CD8-positive, alpha-beta memory T cell (primary cell): ENCODE measurements around the gene RNPS1. TPM values are rescaled to one million over a fixed set of nuclear protein-coding genes. Genes with fewer than 3 reads are reported as not detected.

ENCODE experiments used
- CTCF ChIA-PET: fragments of 350-600 bp; sonication (Branson Sonifier 250); formaldehyde crosslinking; loops from one replicate; lab custom pipeline; 2021; ENCODE audit warnings: antibody characterized with exemption; lab: Charles Lee
- POLR2A ChIA-PET: fragments of 350-600 bp; sonication (Branson Sonifier 250); formaldehyde crosslinking; loops from one replicate; lab custom pipeline; 2021; ENCODE audit warnings: antibody characterized with exemption; lab: Charles Lee
- DNase-seq, 5 donors: peaks; one replicate each; pipeline versions ENCODE4 v3.0.0 to v3.0.0-alpha.2; 2020 to 2022; ENCODE audit warnings: mixed read lengths in 1 of 5
- H3K27ac ChIP-seq: one replicate; pipeline ENCODE4 v1.7.0; 2013; ENCODE audit warnings: low read depth, mild to moderate bottlenecking, low read length, moderate library complexity
- H3K27me3 ChIP-seq: 2 replicates; pipeline ENCODE4 v1.7.0; 2013; ENCODE audit warnings: low read length, mild to moderate bottlenecking; ENCODE audit not compliant: insufficient read depth, poor library complexity, severe bottlenecking
- H3K36me3 ChIP-seq: 2 replicates; pipeline ENCODE4 v1.7.0; 2013; ENCODE audit warnings: mild to moderate bottlenecking, low read length, moderate library complexity; ENCODE audit not compliant: insufficient read depth
- H3K4me1 ChIP-seq: 2 replicates; pipeline ENCODE4 v1.7.0; 2013; ENCODE audit warnings: mild to moderate bottlenecking, low read length, moderate library complexity; ENCODE audit not compliant: insufficient read depth
- H3K4me3 ChIP-seq: 2 replicates; pipeline ENCODE4 v1.7.0; 2013; ENCODE audit warnings: mild to moderate bottlenecking, low read length
- H3K9me3 ChIP-seq: 2 replicates; pipeline ENCODE4 v1.7.0; 2013; ENCODE audit warnings: mild to moderate bottlenecking, low read length
- H3K27ac Mint-ChIP-seq, 8 donors: one replicate each; pipeline ENCODE4 v1.8.0; 2020 to 2021; ENCODE audit warnings: mixed read lengths in 8 of 8, mild to moderate bottlenecking in 6 of 8, inconsistent platforms in 3 of 8, moderate library complexity in 3 of 8
- H3K27me3 Mint-ChIP-seq, 2 donors: one replicate each; pipeline ENCODE4 v1.8.0; 2020 to 2021; ENCODE audit warnings: mixed read lengths in 2 of 2, mild to moderate bottlenecking in 1 of 2, moderate library complexity in 1 of 2
- H3K36me3 Mint-ChIP-seq, 3 donors: one replicate each; pipeline ENCODE4 v1.8.0; 2020 to 2021; ENCODE audit warnings: mixed read lengths in 3 of 3, inconsistent platforms in 1 of 3, mild to moderate bottlenecking in 1 of 3
- H3K4me1 Mint-ChIP-seq, 3 donors: one replicate each; pipeline ENCODE4 v1.8.0; 2020 to 2021; ENCODE audit warnings: mixed read lengths in 3 of 3, inconsistent platforms in 1 of 3, mild to moderate bottlenecking in 1 of 3
- H3K4me3 Mint-ChIP-seq, 7 donors: one replicate each; pipeline ENCODE4 v1.8.0; 2020 to 2021; ENCODE audit warnings: mixed read lengths in 7 of 7, mild to moderate bottlenecking in 6 of 7, moderate library complexity in 4 of 7, inconsistent platforms in 2 of 7
- H3K9me3 Mint-ChIP-seq, 5 donors: one replicate each; pipeline ENCODE4 v1.8.0; 2020 to 2022; ENCODE audit warnings: mixed read lengths in 5 of 5, mild to moderate bottlenecking in 3 of 5, moderate library complexity in 2 of 5, inconsistent platforms in 1 of 5
- polyA plus RNA-seq: library from polyadenylated mRNA; unstranded; fragments of 300-500 nt; fragmentation: Illumina TruSeq; gene quantifications from one replicate; pipeline ENCODE4 v1.2.3, GENCODE V29; 2021
- total RNA-seq, 2 experiments: library from RNA; stranded (reverse); gene quantifications; one replicate each; pipeline ENCODE4 v1.2.3, GENCODE V29; 2021

RNPS1 gene
- total and polyA plus RNA-seq, 3 experiments from 2014 or later: 312 to 382 (median 367) TPM

DNA sequence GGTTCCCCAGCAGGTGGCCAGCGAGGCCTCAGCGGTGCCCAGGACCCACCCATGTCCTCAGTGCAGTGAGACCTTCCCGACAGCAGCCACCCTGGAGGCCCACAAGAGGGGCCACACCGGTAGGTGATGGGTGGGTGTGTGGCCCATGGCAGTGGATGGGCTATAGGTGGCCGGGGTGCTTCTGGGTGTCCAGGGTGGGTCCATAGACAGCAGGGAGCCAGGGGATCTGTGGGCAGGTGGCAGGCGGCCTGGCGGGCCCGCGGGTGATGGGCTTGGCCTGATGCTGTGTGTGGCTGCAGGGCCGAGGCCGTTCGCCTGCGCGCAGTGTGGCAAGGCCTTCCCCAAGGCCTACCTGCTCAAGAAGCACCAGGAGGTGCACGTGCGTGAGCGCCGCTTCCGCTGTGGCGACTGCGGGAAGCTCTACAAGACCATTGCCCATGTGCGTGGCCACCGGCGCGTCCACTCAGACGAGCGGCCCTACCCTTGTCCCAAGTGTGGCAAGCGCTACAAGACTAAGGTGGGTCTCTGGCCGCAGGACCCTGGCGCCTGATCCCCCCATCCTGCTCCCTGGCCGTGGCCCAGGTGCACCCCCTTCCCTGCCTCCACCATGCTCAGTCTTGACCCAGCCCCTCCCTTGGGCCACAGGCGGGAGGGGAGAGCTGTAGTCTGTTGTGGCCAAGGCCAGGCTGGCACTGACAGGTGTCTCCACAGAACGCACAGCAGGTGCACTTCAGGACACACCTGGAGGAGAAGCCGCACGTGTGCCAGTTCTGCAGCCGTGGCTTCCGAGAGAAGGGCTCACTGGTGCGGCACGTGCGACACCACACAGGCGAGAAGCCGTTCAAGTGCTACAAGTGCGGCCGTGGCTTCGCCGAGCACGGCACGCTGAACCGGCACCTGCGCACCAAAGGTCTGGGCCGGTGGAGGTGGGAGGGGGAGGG lies 33.8 kb downstream of the RNPS1 start:
- H3K9me3 Mint-ChIP-seq: no peaks in the 10 kb centered on the region
- ChIA-PET POLR2A (no interaction called here), CTCF (no interaction called here)
- H3K27me3 Mint-ChIP-seq: no peaks in the 10 kb centered on the region
- no peak overlapping the region for H3K27ac Mint-ChIP-seq
- Histone ChIP-seq H3K4me1 (no peaks in the 10 kb centered on the region), H3K36me3 (peaks cover 9% of the 10 kb centered on the region), H3K27me3 (no peaks in the 10 kb centered on the region), H3K9me3 (no peaks in the 10 kb centered on the region), H3K4me3 (no peak overlapping the region), H3K27ac (no peak overlapping the region)
- H3K4me1 Mint-ChIP-seq: peaks cover 0 to 3% (median 0%) of the 10 kb centered on the region in 3 donors
- DNase-seq: peak in 1 of 5 donors; percentile 47
- peaks cover 0 to 53% (median 0%) of the 10 kb centered on the region in 3 donors for H3K36me3 Mint-ChIP-seq
- H3K4me3 Mint-ChIP-seq: no peak overlapping the region

DNA sequence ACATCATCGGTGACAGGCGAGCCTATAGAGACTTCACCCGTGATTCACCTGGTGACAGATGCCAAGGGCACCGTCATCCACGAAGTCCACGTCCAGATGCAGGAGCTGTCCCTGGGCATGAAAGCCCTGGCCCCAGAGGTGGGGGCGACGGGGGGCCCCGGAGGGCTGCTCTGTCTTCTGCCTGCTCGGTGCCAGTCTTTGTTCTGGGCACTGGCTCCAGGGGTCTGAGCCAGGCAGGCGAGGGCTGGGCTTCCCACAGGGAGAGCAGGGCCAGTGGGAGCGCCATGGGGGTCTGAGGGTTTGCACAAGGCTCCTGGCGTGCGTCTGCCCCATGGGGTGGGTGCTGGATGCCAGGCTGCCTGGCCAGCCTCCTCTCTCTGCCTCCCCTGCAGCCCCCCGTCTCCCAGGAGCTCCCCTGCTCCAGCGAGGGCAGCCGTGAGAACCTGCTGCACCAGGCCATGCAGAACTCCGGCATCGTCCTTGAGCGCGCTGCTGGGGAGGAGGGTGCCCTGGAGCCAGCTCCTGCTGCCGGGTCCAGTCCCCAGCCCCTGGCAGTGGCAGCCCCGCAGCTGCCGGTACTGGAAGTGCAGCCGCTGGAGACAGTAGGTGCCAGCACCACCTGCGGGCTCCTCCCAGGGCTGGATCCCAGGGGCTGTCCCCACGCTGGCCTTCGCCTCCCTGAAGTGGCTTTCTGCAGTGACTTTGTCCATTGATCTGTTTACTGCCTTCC lies 34.7 kb downstream of the RNPS1 start:
- no peak for DNase-seq
- H3K27me3 Mint-ChIP-seq: no peaks in the 10 kb centered on the region
- CTCF ChIA-PET: no interaction called here
- H3K4me1 Mint-ChIP-seq: peaks cover 0 to 3% (median 0%) of the 10 kb centered on the region in 3 donors
- H3K9me3 Mint-ChIP-seq: no peaks in the 10 kb centered on the region
- no peak overlapping the region for H3K4me3 Mint-ChIP-seq
- Histone ChIP-seq H3K4me3 (no peak overlapping the region), H3K27me3 (no peaks in the 10 kb centered on the region), H3K27ac (no peak overlapping the region), H3K4me1 (no peaks in the 10 kb centered on the region), H3K9me3 (no peaks in the 10 kb centered on the region), H3K36me3 (peaks cover 10% of the 10 kb centered on the region)
- H3K27ac Mint-ChIP-seq: no peak overlapping the region
- POLR2A ChIA-PET: no interaction called here
- H3K36me3 Mint-ChIP-seq: peaks cover 0 to 59% (median 0%) of the 10 kb centered on the region in 3 donors

DNA sequence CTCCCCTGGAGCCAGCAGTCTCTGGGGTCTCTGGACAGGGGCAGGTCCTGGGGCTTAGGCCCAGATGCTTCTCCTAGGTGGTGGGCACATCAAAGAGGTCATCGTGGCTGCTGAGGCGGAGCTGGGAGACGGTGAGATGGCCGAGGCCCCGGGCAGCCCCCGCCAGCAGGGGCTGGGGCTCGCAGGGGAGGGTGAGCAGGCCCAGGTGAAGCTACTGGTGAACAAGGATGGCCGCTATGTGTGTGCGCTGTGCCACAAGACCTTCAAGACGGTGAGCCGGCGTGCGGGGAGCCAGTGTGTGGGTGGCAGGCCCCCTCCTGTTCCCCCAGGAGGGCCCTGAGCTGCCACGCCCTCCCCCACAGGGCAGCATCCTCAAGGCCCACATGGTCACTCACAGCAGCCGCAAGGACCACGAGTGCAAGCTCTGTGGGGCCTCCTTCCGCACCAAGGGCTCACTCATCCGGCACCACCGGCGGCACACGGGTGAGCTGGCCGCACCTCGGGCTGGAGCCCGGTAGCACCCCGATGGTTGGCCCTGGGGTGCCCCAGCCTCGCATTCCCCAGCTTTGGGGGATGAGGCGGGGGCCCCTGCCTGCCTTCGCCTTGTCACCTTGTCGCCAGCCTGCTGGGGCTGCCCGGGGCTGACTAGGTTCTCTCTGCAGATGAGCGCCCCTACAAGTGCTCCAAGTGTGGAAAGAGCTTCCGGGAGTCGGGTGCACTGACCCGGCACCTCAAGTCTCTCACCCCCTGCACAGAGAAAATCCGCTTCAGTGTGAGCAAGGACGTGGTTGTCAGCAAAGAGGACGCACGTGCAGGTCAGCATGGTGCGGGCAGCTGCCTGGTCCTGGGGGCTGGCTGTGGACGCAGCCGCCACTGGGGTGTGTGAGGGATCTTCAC lies 35.6 kb downstream of the RNPS1 start:
- Histone ChIP-seq H3K27me3 (no peaks in the 10 kb centered on the region), H3K4me3 (no peak overlapping the region), H3K9me3 (no peaks in the 10 kb centered on the region), H3K36me3 (peaks cover 10% of the 10 kb centered on the region), H3K27ac (no peak overlapping the region), H3K4me1 (no peaks in the 10 kb centered on the region)
- no peak overlapping the region for H3K4me3 Mint-ChIP-seq
- CTCF ChIA-PET: no interaction called here
- H3K36me3 Mint-ChIP-seq: peaks cover 0 to 64% (median 0%) of the 10 kb centered on the region in 3 donors
- H3K4me1 Mint-ChIP-seq: peaks cover 0 to 3% (median 0%) of the 10 kb centered on the region in 3 donors
- no peaks in the 10 kb centered on the region for H3K9me3 Mint-ChIP-seq
- DNase-seq: no peak
- no peak overlapping the region for H3K27ac Mint-ChIP-seq
- H3K27me3 Mint-ChIP-seq: no peaks in the 10 kb centered on the region
- POLR2A ChIA-PET: no interaction called here

DNA sequence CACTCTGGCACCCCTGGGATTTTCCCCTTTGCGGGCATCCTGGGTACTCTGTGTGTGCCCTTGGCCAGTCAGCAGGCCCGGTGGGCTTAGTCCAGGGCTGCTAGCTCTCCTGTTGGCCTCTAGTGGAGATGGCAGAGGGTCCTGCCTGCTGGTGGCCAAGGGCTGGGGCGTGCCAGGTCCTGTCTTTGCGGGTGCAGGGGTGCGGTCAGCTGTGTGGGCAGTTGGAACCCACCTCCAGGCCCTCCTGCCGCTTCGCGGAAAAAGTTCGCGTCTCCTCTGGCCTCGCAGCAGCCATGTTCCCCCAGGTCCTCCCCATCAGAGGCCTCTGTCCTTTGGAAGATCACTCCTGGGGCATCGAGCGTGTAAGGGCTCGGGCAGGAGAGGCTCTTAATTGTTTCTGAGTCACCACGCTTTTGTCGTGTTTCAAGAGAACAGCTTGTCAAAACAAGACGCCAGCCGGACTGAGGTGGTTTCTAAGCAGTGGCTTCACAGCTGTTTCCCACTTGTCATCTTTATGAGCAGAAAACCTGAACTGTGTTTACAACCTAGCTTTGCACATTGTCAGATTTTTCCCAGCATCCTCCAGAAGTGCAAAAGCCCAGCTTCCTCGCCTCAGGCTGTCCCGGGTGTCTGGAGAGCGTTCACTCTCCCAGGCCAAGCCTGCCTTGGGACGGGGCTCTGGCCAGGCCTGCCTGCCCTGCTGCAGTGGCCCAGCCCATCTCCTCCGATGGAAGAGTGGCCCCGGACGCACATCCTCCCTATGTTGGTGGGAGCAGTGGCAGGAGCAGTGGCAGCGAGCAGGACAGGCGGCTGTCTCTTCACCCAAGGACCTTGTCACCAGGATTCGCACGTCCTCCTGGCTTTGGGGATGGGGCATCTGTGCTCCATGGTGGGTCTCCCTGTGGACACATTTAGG lies 36.7 kb downstream of the RNPS1 start:
- DNase-seq: peak in 1 of 5 donors; percentile 42
- Histone ChIP-seq H3K36me3 (peaks cover 10% of the 10 kb centered on the region), H3K27ac (no peak overlapping the region), H3K9me3 (no peaks in the 10 kb centered on the region), H3K4me3 (no peak overlapping the region), H3K27me3 (no peaks in the 10 kb centered on the region), H3K4me1 (no peaks in the 10 kb centered on the region)
- Mint-ChIP-seq H3K9me3 (no peaks in the 10 kb centered on the region), H3K4me1 (peaks cover under 1 to 12% (median 2%) of the 10 kb centered on the region in 3 donors), H3K27me3 (no peaks in the 10 kb centered on the region), H3K4me3 (no peak overlapping the region), H3K27ac (no peak overlapping the region), H3K36me3 (peaks cover 0 to 67% (median 0%) of the 10 kb centered on the region in 3 donors)
- ChIA-PET CTCF (no interaction called here), POLR2A (no interaction called here)

DNA sequence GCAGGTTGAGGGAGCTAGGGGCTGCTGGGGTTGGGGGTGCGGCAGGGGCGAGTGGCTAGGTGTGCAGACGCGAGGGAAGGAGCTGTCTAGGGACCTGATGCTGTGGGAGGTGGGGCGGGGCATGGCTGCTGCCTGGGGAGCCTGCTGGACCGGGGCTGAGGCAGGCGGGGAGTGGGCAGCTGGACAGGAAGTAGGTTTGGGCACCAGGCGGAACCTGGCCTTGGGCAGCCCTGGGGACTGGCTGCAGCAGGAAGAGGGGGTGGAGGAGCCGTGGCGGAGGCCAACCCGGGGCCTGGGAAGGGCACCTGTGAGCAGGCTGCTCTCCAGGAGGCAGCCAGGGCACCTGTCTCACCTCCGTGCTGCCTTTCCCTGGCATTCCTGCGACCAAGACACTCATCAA lies 37.5 kb downstream of the RNPS1 start:
- Histone ChIP-seq H3K27ac (no peak overlapping the region), H3K9me3 (no peaks in the 10 kb centered on the region), H3K27me3 (no peaks in the 10 kb centered on the region), H3K36me3 (peaks cover 10% of the 10 kb centered on the region), H3K4me3 (no peak overlapping the region), H3K4me1 (no peaks in the 10 kb centered on the region)
- no peak overlapping the region for H3K27ac Mint-ChIP-seq
- ChIA-PET POLR2A (no interaction called here), CTCF (no interaction called here)
- DNase-seq: peak in 1 of 5 donors; percentile 42
- peaks cover 4 to 15% (median 7%) of the 10 kb centered on the region in 3 donors for H3K4me1 Mint-ChIP-seq
- no peaks in the 10 kb centered on the region for H3K27me3 Mint-ChIP-seq
- no peaks in the 10 kb centered on the region for H3K9me3 Mint-ChIP-seq
- H3K4me3 Mint-ChIP-seq: no peak overlapping the region
- H3K36me3 Mint-ChIP-seq: peaks cover 0 to 66% (median 0%) of the 10 kb centered on the region in 3 donors

DNA sequence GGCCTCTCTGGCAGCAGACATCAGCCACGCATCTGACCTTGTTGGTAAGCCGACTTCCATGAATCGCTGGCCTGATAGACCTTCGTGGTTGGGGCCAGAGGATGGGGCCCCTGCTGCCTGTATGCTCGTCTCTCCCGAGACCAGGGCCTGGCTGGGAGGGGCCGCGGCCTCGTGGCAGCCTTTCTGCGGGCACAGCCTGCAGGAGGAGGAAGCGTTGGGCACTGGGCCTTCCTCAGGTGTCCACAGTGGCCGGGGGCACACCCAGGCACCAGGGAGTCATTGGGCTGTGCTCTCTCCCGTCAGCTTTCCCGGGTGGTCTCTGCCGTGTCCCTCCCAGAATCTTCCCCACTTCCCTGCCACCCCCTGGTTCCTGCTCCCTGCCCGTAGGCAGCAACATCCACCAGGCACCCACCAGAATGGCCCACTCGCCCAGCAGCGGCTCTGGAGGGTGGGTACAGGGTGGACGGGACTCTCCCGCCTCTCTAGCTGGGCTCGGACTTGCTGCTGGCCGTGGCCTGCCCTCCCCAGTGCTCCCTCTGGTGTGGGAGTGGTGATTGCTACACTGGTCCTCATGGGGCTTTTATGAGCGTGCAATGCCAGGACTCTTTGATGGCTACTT lies 38.2 kb downstream of the RNPS1 start:
- H3K4me1 Mint-ChIP-seq: peaks cover 4 to 19% (median 9%) of the 10 kb centered on the region in 3 donors
- H3K27me3 Mint-ChIP-seq: no peaks in the 10 kb centered on the region
- H3K27me3 ChIP-seq: no peaks in the 10 kb centered on the region
- H3K36me3 ChIP-seq: peaks cover 10% of the 10 kb centered on the region
- H3K4me3 Mint-ChIP-seq: no peak overlapping the region
- peaks cover 0 to 59% (median 0%) of the 10 kb centered on the region in 3 donors for H3K36me3 Mint-ChIP-seq
- POLR2A ChIA-PET: no interaction called here
- peak in 1 of 5 donors; percentile 41 for DNase-seq
- no peak overlapping the region for H3K27ac Mint-ChIP-seq
- no peak overlapping the region for H3K27ac ChIP-seq
- no peaks in the 10 kb centered on the region for H3K9me3 ChIP-seq
- no peaks in the 10 kb centered on the region for H3K9me3 Mint-ChIP-seq
- H3K4me3 ChIP-seq: no peak overlapping the region
- peaks cover 5% of the 10 kb centered on the region for H3K4me1 ChIP-seq
- CTCF ChIA-PET: interaction anchor here (1.0 kb wide), 1 partner anchor 35 kb away, joined by 3 read pairs; no protein-coding TSS in a partner anchor
